UCSD-AML1 (cell line): ENCODE data around the gene STARD3.
"Not testable (repeated sequence)": the region's sequence is repeated elsewhere in the genome, so short reads cannot be mapped to it uniquely, and the experiment has no call there.

ENCODE experiments used
- DNase-seq: peaks from one replicate; lab custom pipeline; 2025; ENCODE audit not compliant: unreplicated experiment; lab: John Stamatoyannopoulos, UW

STARD3 gene

DNA sequence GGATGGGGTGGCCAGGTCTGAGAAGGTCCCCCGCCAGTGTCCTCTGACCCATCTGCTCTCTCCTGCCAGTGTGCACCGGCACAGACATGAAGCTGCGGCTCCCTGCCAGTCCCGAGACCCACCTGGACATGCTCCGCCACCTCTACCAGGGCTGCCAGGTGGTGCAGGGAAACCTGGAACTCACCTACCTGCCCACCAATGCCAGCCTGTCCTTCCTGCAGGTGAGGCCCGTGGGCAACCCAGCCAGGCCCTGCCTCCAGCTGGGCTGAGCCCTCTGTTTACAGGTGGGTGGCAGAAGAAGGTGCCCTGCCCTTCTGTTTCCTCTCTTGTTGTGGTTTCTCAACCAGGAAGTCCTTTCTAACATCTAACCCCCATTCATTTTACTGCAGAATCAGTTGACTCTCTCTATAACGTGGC lies 70.0 kb downstream of the STARD3 start:
- no peak for DNase-seq

DNA sequence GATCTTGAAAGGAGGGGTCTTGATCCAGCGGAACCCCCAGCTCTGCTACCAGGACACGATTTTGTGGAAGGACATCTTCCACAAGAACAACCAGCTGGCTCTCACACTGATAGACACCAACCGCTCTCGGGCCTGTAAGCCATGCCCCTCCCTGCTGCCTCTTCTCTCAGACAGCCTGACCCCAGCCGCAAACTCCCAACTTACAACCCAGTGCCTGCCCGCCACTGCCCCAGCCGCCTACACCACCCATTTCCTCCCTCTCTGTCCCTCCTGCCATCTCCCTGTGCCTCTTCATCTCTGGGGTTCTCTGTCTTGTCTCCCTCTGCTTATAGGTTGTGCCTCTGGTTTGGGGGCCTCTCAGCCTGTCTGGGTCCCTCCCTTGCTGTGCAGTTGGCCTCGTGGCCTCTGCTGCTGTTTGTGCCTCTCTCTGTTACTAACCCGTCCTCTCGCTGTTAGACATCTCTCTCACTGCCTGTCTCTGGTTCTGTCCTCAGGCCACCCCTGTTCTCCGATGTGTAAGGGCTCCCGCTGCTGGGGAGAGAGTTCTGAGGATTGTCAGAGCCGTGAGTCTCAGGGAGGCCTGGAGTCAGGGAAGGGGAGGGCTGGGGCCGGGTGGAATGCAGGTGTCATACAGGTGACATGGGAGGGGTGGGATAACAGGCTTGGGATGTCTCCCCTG lies 72.5 kb downstream of the STARD3 start:
- DNase-seq: no peak

DNA sequence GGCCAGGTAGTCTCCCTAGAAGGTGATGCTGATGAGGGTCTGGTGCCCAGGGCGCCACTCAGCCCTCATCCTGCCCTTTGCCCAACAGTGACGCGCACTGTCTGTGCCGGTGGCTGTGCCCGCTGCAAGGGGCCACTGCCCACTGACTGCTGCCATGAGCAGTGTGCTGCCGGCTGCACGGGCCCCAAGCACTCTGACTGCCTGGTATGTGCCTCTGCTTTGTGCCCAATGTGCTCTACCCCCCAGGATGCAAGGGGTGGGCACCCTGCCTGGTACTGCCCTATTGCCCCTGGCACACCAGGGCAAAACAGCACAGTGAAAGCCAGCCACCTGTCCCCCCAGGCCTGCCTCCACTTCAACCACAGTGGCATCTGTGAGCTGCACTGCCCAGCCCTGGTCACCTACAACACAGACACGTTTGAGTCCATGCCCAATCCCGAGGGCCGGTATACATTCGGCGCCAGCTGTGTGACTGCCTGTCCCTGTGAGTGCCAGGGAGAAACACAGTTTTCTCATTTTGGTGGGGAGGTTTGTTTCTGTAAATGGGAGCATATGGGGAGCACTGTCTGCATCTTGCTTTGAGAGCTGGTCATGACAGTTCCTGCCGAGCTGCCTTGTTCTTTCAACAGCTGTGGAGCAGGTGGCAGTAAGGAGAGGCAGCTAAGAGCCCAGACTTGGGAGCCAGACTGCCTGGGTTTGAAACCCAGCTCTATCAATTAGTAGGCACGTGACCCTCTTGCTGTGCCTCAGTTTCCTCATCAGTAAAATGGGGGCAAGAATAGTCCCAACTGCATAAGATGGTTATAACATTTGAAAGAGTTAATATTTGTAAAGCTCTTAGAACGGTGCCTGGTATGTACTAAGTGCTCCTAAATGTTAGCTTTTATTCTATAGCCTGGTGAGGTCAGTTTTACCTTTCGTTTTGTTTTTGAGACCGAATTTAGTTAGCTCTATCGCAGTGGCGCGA lies 73.3 kb downstream of the STARD3 start:
- no peak for DNase-seq

DNA sequence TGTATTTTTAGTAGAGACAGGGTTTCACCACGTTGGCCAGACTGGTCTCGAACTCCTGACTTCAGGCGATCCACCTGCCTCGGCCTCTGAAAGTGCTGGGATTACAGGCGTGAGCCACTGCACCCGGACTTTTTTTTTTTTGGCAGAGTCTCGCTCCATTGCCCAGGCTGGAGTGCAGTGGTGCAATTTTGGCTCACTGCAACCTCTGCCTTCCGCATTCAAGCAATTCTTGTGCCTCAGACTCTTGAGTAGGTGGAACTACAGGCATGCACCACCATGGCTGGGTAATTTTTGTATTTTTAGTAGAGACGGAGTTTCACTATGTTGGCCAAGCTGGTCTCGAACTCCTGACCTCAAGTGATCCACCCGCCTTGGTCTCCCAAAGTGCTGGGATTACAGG lies 74.1 kb downstream of the STARD3 start:
- not testable (repeated sequence) for DNase-seq

DNA sequence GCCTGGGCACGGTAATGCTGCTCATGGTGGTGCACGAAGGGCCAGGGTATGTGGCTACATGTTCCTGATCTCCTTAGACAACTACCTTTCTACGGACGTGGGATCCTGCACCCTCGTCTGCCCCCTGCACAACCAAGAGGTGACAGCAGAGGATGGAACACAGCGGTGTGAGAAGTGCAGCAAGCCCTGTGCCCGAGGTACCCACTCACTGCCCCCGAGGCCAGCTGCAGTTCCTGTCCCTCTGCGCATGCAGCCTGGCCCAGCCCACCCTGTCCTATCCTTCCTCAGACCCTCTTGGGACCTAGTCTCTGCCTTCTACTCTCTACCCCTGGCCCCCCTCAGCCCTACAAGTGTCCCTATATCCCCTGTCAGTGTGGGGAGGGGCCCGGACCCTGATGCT lies 74.9 kb downstream of the STARD3 start:
- no peak for DNase-seq
